BJ (cell line): Measurements from ENCODE around the gene TBC1D23. TPM values are rescaled to one million over a fixed set of nuclear protein-coding genes. Genes with fewer than 3 reads are reported as not detected.

Experiments
- CTCF ChIA-PET: fragments of 350-600 bp; formaldehyde crosslinking; extraction: SDS; loops from one replicate; lab custom pipeline; 2021; ENCODE audit warnings: antibody characterized with exemption, inconsistent platforms; lab: Yijun Ruan, JAX
- POLR2A ChIA-PET: fragments of 300-600 bp; sonication (Branson Sonifier 250); formaldehyde crosslinking; extraction: SDS; loops from one replicate; lab custom pipeline; 2021; ENCODE audit warnings: antibody characterized with exemption; lab: Charles Lee
- DNase-seq: peaks from one replicate; pipeline ENCODE4 v3.0.0-alpha.2; 2011; ENCODE audit warnings: low read depth
- H3K27me3 ChIP-seq: 2 replicates; pipeline ENCODE4 v1.6.0; 2011; ENCODE audit warnings: low read length; ENCODE audit not compliant: control insufficient read depth, insufficient read depth
- H3K36me3 ChIP-seq: 2 replicates; pipeline ENCODE4 v1.5.1; 2011; ENCODE audit warnings: low read length; ENCODE audit not compliant: control insufficient read depth, insufficient read depth
- H3K4me3 ChIP-seq: 2 replicates; pipeline ENCODE4 v1.5.1; 2011; ENCODE audit warnings: low read depth, mild to moderate bottlenecking, control low read depth, low read length
- polyA plus RNA-seq: library from polyadenylated mRNA; depleted of rRNA; stranded (reverse); fragments of >200 nt; gene quantifications from 2 replicates; pipeline ENCODE4 v1.2.3, GENCODE V29; 2011
- TF ChIP-seq, protein P1 (sequence below): IDR thresholded peaks from 2 replicates; pipeline ENCODE4 v1.5.1; 2011; ENCODE audit warnings: low read depth, mild to moderate bottlenecking, control low read depth, inconsistent platforms, low read length, moderate library complexity; ENCODE audit not compliant: insufficient read depth

TBC1D23 gene
- polyA plus RNA-seq, 1 experiment: 22.5 TPM

DNA sequence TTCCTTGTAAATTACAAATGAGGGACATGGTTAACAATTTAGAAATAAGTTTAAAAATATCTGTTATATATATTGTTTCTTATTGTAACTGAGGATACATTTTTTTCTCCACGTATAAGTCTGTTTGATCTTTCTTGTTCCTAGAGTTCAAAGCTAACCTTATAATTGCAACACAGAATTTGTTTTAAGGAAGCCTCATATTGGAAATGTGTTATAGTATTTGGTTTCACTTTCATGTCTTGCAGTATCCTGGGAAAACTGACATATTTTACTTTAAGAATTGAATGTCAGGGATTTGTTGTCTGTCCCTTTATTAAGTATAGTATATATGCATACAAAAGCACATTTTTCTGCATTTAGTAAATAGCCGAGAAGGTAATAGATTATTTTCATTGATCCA lies 50.2 kb downstream of the TBC1D23 start:
- no peak for DNase-seq
- POLR2A ChIA-PET: interaction anchor here (0.5 kb wide), 1 partner anchor 493 kb away, joined by 3 read pairs; the partner anchor contains the start of gene CMSS1
- H3K36me3 ChIP-seq: peaks cover 3% of the 10 kb centered on the region
- no peak overlapping the region for H3K4me3 ChIP-seq
- TF ChIP-seq, protein P1, sequence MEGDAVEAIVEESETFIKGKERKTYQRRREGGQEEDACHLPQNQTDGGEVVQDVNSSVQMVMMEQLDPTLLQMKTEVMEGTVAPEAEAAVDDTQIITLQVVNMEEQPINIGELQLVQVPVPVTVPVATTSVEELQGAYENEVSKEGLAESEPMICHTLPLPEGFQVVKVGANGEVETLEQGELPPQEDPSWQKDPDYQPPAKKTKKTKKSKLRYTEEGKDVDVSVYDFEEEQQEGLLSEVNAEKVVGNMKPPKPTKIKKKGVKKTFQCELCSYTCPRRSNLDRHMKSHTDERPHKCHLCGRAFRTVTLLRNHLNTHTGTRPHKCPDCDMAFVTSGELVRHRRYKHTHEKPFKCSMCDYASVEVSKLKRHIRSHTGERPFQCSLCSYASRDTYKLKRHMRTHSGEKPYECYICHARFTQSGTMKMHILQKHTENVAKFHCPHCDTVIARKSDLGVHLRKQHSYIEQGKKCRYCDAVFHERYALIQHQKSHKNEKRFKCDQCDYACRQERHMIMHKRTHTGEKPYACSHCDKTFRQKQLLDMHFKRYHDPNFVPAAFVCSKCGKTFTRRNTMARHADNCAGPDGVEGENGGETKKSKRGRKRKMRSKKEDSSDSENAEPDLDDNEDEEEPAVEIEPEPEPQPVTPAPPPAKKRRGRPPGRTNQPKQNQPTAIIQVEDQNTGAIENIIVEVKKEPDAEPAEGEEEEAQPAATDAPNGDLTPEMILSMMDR: no peak
- H3K27me3 ChIP-seq: no peaks in the 10 kb centered on the region
- CTCF ChIA-PET: no interaction called here

- peak; percentile 17 for DNase-seq
- no peak overlapping the region for H3K4me3 ChIP-seq
- H3K36me3 ChIP-seq: no peaks in the 10 kb centered on the region
- CTCF ChIA-PET: interaction anchor here (0.6 to 2.1 kb wide), 15 partner anchors 9 to 880 kb away, joined by 3 to 10 read pairs (median 4); no protein-coding TSS in a partner anchor
- POLR2A ChIA-PET: interaction anchor here (0.5 kb wide), 1 partner anchor 1214 kb away, joined by 3 read pairs; no protein-coding TSS in a partner anchor
- TF ChIP-seq, protein P1: peak; percentile 70
- no peaks in the 10 kb centered on the region for H3K27me3 ChIP-seq
These were observed 55.9 kb downstream of the TBC1D23 start for GRCh38 chr3:100316641-100317069.

GRCh38 chr3:100317912-100318311 lies 57.1 kb downstream of the TBC1D23 start:
- Histone ChIP-seq H3K27me3 (no peaks in the 10 kb centered on the region), H3K4me3 (no peak overlapping the region), H3K36me3 (no peaks in the 10 kb centered on the region)
- POLR2A ChIA-PET: no interaction called here
- CTCF ChIA-PET: no interaction called here
- TF ChIP-seq, protein P1: no peak
- no peak for DNase-seq

GRCh38 chr3:100319951-100320350 lies 59.2 kb downstream of the TBC1D23 start:
- TF ChIP-seq, protein P1: no peak
- DNase-seq: no peak
- Histone ChIP-seq H3K4me3 (no peak overlapping the region), H3K36me3 (no peaks in the 10 kb centered on the region), H3K27me3 (no peaks in the 10 kb centered on the region)
- ChIA-PET POLR2A (no interaction called here), CTCF (no interaction called here)

GRCh38 chr3:100324044-100324443 lies 63.3 kb downstream of the TBC1D23 start:
- no peaks in the 10 kb centered on the region for H3K36me3 ChIP-seq
- CTCF ChIA-PET: interaction anchor here (0.7 to 1.1 kb wide), 2 partner anchors 11 to 305 kb away, joined by 3 read pairs; no protein-coding TSS in a partner anchor
- no peak overlapping the region for H3K4me3 ChIP-seq
- TF ChIP-seq, protein P1: no peak
- DNase-seq: no peak
- H3K27me3 ChIP-seq: no peaks in the 10 kb centered on the region
- POLR2A ChIA-PET: interaction anchor here (0.6 kb wide), 1 partner anchor 24 kb away, joined by 4 read pairs; no protein-coding TSS in a partner anchor
